A549 (cell line): ENCODE data around the gene TENM3.

ENCODE experiments used
- CBX8 ChIP-seq: fragments of 200-600 bp; sonication (generic); IDR thresholded peaks from 2 replicates; pipeline ENCODE4 v1.6.1; 2016
- CEBPB ChIP-seq, 2 experiments: fragments of >200 bp in 1 of 2; sonication (Bioruptor Twin) in 1 of 2; formaldehyde crosslinking in 1 of 2; IDR thresholded peaks; 2 replicates each; pipeline ENCODE4 v1.6.1; 2012 to 2016
- CTCF ChIP-seq: fragments of >200 bp; sonication (Bioruptor Twin); formaldehyde crosslinking; IDR thresholded peaks from 3 replicates; pipeline ENCODE4 v1.5.1; 2016
- EP300 ChIP-seq, 2 experiments: fragments of >200 bp; sonication (Bioruptor Twin); formaldehyde crosslinking; IDR thresholded peaks; 2 replicates in 1 of 2; 3 replicates in 1 of 2; pipeline ENCODE4 v1.6.1; 2016 to 2017
- NR3C1 ChIP-seq: fragments of >200 bp; sonication (Bioruptor Twin); formaldehyde crosslinking; IDR thresholded peaks from 3 replicates; pipeline ENCODE4 v1.6.1; 2017
- POLR2A ChIP-seq: IDR thresholded peaks from 2 replicates; pipeline ENCODE4 v1.6.1; 2012; ENCODE audit warnings: mild to moderate bottlenecking, low read length
- RCOR1 ChIP-seq: fragments of 150-350 bp; IDR thresholded peaks from 2 replicates; pipeline ENCODE4 v1.6.1; 2014; ENCODE audit warnings: antibody characterized with exemption, low read length, low read depth
- USF2 ChIP-seq: fragments of 450-650 bp; IDR thresholded peaks from 2 replicates; pipeline ENCODE4 v1.6.1; 2014; ENCODE audit warnings: antibody characterized with exemption

- TF ChIP-seq CTCF: no peak
- no peak for TF ChIP-seq RCOR1
- TF ChIP-seq POLR2A: no peak
- TF ChIP-seq CEBPB (IDR thresholded peaks at IDR 0.05): no peak
- no peak for TF ChIP-seq NR3C1
- no peak for TF ChIP-seq CBX8
- no peak for TF ChIP-seq USF2
- no peak for TF ChIP-seq EP300 (IDR thresholded peaks at IDR 0.05)
Measured at GRCh38 chr4:182528819-182529218, 285.6 kb downstream of the TENM3 start.
